ENCODE results near the gene CUEDC1. TPM values are rescaled to one million over a fixed set of nuclear protein-coding genes. Genes with fewer than 3 reads are reported as not detected.

Gene CUEDC1
- total and polyA plus RNA-seq, 4 donors, result 25.4 to 43.6 (median 34.8) TPM

DNA sequence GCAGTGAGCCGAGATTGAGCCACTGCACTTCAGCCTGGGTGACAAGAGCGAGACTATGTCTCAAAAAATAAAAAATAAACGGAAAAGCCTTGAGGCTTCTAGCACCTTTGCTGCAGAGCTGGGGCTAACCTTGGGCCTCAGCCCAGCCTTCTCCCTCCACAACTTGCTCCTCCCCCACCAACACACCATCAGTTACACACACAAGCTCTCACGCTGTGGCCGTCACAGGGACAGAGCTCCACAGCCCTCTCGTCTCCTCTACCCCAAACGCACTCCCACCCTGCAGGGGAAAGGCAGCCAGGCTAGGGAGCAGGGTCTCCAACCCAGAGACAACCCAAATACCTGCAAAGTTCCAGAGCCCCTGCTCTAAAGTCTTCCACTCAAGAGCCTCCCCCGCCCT is 83.3 kb downstream of the CUEDC1 start:
- H3K4me1 ChIP-seq (ENCODE audit: control insufficient read depth in 1 of 2, insufficient read depth in 2 of 2, low read length in 2 of 2), result no peaks in the 10 kb centered on the region
- no peaks in the 10 kb centered on the region for H3K9me3 ChIP-seq (ENCODE audit: control insufficient read depth, low read length)
- WGBS, 2 donors, result 87 to 89% methylated on average over 8 of the region's 8 CpGs
- H3K27me3 ChIP-seq (ENCODE audit: control insufficient read depth in 1 of 2, insufficient read depth in 2 of 2, low read length in 1 of 2), result no peaks in the 10 kb centered on the region
- DNase-seq, result no peak
- H3K4me3 ChIP-seq (ENCODE audit: low read length in 2 of 2), result no peak overlapping the region
- ATAC-seq (ENCODE audit: low FRiP score), result no peak
- no peaks in the 10 kb centered on the region for H3K36me3 ChIP-seq (ENCODE audit: control insufficient read depth in 1 of 2, insufficient read depth in 2 of 2, low read length in 1 of 2)
- no peak overlapping the region for H3K27ac ChIP-seq (ENCODE audit: low read depth in 1 of 2, low read length in 2 of 2)
- intact Hi-C loops (cut with DNase I), result no loop called here

DNA sequence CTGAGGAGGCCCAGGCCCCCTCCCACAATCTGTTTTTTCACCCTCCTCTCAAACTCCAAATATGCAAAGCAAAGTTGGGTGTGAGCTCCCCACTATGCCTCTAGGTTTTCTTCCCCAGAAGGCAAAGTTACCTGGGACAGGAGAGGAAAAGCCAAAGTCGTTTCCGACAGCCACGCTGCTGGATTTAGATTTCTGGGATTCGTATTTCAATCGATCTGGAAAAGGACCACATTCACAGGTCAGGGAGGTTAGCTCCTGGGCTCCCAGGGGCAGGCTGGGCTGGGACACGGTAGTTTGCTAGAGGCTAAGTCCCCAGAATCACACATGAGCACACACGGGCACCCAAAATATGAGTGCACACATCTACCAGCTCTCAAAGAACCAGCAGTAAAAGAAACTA is 84.1 kb downstream of the CUEDC1 start:
- no peaks in the 10 kb centered on the region for H3K4me1 ChIP-seq (ENCODE audit: control insufficient read depth in 1 of 2, insufficient read depth in 2 of 2, low read length in 2 of 2)
- no peak overlapping the region for H3K4me3 ChIP-seq (ENCODE audit: low read length in 2 of 2)
- no peaks in the 10 kb centered on the region for H3K27me3 ChIP-seq (ENCODE audit: control insufficient read depth in 1 of 2, insufficient read depth in 2 of 2, low read length in 1 of 2)
- DNase-seq (no peak), ATAC-seq (ENCODE audit: low FRiP score) (no peak)
- H3K36me3 ChIP-seq (ENCODE audit: control insufficient read depth in 1 of 2, insufficient read depth in 2 of 2, low read length in 1 of 2), result no peaks in the 10 kb centered on the region
- 81 to 88% methylated on average over 7 of the region's 7 CpGs for WGBS, 2 donors
- no peaks in the 10 kb centered on the region for H3K9me3 ChIP-seq (ENCODE audit: control insufficient read depth, low read length)
- H3K27ac ChIP-seq (ENCODE audit: low read depth in 1 of 2, low read length in 2 of 2), result no peak overlapping the region
- intact Hi-C loops (cut with DNase I), result no loop called here

DNA sequence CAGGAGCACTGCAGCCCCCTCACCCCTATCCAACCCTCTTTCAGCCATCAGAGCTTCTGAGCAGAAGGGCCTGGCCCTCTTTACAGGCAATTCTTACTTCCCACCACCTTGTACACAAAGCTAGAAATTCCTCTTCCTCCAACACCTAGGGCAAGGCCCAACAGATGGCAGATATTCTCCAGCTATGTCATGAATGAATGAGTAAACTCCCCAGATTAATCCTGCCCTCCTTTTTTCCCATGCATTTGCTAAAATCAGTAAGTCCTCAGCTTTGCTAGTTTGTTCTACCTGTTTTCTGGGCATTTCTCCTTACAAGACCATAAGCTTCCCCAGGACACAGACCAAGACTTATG is 85.0 kb downstream of the CUEDC1 start:
- Histone ChIP-seq H3K9me3 (ENCODE audit: control insufficient read depth, low read length) (no peaks in the 10 kb centered on the region), H3K4me3 (ENCODE audit: low read length in 2 of 2) (no peak overlapping the region), H3K36me3 (ENCODE audit: control insufficient read depth in 1 of 2, insufficient read depth in 2 of 2, low read length in 1 of 2) (no peaks in the 10 kb centered on the region), H3K27me3 (ENCODE audit: control insufficient read depth in 1 of 2, insufficient read depth in 2 of 2, low read length in 1 of 2) (no peaks in the 10 kb centered on the region), H3K27ac (ENCODE audit: low read depth in 1 of 2, low read length in 2 of 2) (no peak overlapping the region), H3K4me1 (ENCODE audit: control insufficient read depth in 1 of 2, insufficient read depth in 2 of 2, low read length in 2 of 2) (no peaks in the 10 kb centered on the region)
- ATAC-seq (ENCODE audit: low FRiP score), result no peak
- intact Hi-C loops (cut with DNase I), result no loop called here
- DNase-seq, result no peak

DNA sequence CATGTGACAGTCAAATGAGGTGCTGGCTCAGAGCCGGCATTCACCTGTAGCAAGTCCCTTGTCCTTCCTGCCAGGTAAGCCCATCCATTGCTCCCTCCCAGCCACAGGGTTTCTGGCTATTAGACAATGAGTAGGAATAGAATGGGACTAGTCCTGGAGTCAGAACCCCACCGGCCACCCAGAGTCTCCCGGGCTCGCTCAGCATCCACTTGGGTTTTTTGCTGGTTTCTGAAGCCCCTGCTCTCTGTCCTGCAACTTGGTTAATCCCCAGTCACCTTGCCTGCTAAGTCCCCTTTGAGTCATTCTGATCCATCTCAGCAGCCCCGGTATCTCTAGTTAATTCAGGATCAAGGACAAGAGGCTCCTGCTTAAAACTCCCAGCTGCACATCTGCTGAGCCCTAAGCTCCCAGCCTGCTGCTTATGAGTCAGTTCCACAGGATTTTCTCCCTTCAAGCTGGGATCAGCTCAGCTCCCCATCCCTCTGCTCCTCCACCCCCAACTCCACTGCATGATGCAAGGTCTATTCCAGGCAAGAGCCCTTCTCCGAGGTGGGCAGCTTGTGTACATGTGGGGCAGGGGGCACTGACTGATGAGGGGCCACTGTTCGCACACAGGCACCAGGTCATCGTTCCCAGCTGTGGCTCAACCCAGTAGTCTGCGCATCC is 85.5 kb downstream of the CUEDC1 start:
- H3K4me1 ChIP-seq (ENCODE audit: control insufficient read depth in 1 of 2, insufficient read depth in 2 of 2, low read length in 2 of 2), result no peaks in the 10 kb centered on the region
- no peaks in the 10 kb centered on the region for H3K36me3 ChIP-seq (ENCODE audit: control insufficient read depth in 1 of 2, insufficient read depth in 2 of 2, low read length in 1 of 2)
- no peak for ATAC-seq (ENCODE audit: low FRiP score)

DNA sequence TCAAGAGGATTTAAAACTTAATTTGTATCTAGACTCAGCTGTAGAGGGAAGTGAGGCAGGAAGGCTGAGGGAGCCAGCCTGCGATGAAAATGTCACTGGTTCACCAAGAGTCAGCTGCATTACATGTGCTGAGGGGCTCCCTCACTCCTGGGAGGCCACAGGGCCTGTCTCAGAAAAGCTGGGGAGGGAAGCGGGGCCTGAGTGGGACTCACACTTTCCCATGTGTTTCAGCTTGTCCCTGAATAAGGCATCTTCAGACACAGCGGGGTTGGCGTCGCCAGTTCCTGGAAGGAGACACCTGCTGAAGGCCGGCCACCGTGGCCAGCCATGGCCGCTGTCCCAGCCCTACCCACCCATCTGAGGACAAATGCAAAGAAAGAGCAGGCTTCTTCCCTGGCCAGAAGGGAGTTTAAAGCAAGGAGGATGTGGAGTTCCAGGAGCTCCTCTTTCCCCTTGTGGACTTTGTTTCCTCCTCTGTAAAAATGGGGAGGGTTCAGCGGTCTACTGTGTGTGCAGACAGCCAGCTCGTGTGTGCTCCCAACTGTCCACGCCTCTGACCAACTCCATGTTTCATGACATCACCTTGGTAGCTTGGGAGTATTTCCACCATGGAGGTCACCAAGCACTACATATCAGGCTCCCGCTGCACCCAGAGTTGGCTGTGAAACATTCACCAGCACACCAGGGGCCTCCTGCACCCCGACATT is 86.1 kb downstream of the CUEDC1 start:
- H3K27ac ChIP-seq (ENCODE audit: low read depth in 1 of 2, low read length in 2 of 2), result peak overlapping the region in 1 of 2 donors; percentile 84
- 84 to 85% methylated on average over 13 of the region's 13 CpGs for WGBS, 2 donors
- intact Hi-C loops (cut with DNase I), result loop anchor here in 1 of 2 donors (2.0 kb wide), 1 partner anchor 24 kb away; no protein-coding TSS in a partner anchor
- ATAC-seq (ENCODE audit: low FRiP score) (peak; percentile 1), DNase-seq (no peak)
- no peaks in the 10 kb centered on the region for H3K27me3 ChIP-seq (ENCODE audit: control insufficient read depth in 1 of 2, insufficient read depth in 2 of 2, low read length in 1 of 2)
- H3K9me3 ChIP-seq (ENCODE audit: control insufficient read depth, low read length), result no peaks in the 10 kb centered on the region
- no peaks in the 10 kb centered on the region for H3K36me3 ChIP-seq (ENCODE audit: control insufficient read depth in 1 of 2, insufficient read depth in 2 of 2, low read length in 1 of 2)
- H3K4me3 ChIP-seq (ENCODE audit: low read length in 2 of 2), result no peak overlapping the region
- no peaks in the 10 kb centered on the region for H3K4me1 ChIP-seq (ENCODE audit: control insufficient read depth in 1 of 2, insufficient read depth in 2 of 2, low read length in 2 of 2)

More for the DNA sequence above, 85.5 kb downstream of the CUEDC1 start:
- no peaks in the 10 kb centered on the region for H3K9me3 ChIP-seq (ENCODE audit: control insufficient read depth, low read length)
- H3K4me3 ChIP-seq (ENCODE audit: low read length in 2 of 2), result no peak overlapping the region
- no peaks in the 10 kb centered on the region for H3K27me3 ChIP-seq (ENCODE audit: control insufficient read depth in 1 of 2, insufficient read depth in 2 of 2, low read length in 1 of 2)
- intact Hi-C loops (cut with DNase I), result loop anchor here in 1 of 2 donors (2.0 kb wide), 1 partner anchor 23 kb away; no protein-coding TSS in a partner anchor
- no peak for DNase-seq
- no peak overlapping the region for H3K27ac ChIP-seq (ENCODE audit: low read depth in 1 of 2, low read length in 2 of 2)
- 94 to 95% methylated on average over 9 of the region's 9 CpGs for WGBS, 2 donors

DNA sequence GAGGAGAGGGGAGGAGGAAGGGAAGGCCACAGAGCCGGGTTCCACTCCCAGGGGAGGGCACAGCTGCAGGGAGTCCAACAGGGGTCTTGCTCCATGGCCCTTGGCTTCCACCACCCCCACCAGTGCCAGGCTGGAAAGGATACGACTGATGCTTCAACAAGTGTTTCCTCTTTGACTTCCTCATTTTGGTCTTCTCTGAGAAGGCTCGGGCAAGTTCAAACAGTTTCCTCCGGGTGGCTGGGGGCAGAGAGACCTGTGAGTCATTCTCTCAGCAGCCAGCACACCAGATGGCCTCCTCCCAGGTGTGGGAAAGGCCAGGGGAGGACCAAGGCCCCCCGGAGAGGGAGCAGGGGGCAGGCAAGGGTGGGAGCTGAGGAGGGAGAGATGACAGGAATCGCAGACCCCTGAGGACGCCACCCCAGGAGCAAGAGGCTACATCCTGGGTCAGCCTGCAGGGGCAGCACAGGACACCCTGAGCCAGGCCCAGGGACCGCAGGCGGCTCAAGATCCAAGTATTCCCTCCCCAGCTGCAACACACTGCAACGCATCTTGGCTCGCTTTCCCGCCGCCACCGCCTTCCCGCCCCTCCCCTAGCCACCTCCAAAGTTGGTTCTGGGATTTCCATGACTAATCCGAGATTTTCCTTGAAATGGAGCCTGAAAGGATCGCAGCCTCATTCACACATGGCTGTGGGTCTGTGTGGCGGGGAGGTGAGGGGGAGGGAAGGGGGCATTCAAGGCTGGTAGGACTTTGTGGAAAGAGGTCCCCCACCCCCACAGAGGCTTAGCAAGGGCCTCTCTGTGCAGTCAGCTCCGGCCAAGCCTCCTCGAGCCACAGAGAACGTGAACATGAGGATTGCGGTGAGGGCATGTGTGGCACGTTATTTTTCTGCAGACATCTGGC is 87.0 kb downstream of the CUEDC1 start:
- intact Hi-C loops (cut with DNase I), result loop anchor here in 1 of 2 donors (2.0 kb wide), 1 partner anchor 25 kb away; no protein-coding TSS in a partner anchor
- H3K9me3 ChIP-seq (ENCODE audit: control insufficient read depth, low read length), result no peaks in the 10 kb centered on the region
- peak; percentile 91 for ATAC-seq (ENCODE audit: low FRiP score)
- H3K27ac ChIP-seq (ENCODE audit: low read depth in 1 of 2, low read length in 2 of 2), result peak overlapping the region in 1 of 2 donors; percentile 87
- DNase-seq, result peak; percentile 92 to 96
- H3K27me3 ChIP-seq (ENCODE audit: control insufficient read depth in 1 of 2, insufficient read depth in 2 of 2, low read length in 1 of 2), result no peaks in the 10 kb centered on the region
- 1 to 6% methylated on average over 21 to 23 of the region's 23 CpGs for WGBS, 2 donors
- H3K36me3 ChIP-seq (ENCODE audit: control insufficient read depth in 1 of 2, insufficient read depth in 2 of 2, low read length in 1 of 2), result no peaks in the 10 kb centered on the region
- no peak overlapping the region for H3K4me3 ChIP-seq (ENCODE audit: low read length in 2 of 2)
- no peaks in the 10 kb centered on the region for H3K4me1 ChIP-seq (ENCODE audit: control insufficient read depth in 1 of 2, insufficient read depth in 2 of 2, low read length in 2 of 2)

DNA sequence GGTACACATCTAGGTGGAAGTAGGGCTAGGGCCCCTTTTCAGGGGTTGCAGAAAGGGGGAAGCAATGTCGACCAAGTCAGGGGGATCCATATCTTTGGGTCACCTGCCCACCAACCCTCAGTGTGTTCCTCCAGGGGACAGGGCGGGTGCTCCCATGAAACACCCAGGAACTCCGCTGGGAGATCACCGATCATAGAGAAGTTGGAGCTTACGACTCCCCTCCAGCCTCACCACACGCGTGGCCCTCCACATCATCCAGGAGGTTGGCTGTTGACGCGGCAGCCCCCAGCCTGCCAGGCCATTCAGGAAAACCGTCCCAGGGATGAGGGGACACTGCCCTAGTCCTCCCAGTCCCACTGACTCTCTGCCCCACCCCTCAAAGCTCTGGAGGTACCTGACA is 88.1 kb downstream of the CUEDC1 start:
- H3K9me3 ChIP-seq (ENCODE audit: control insufficient read depth, low read length), result no peaks in the 10 kb centered on the region
- DNase-seq (peak in 1 of 2 donors; percentile 67), ATAC-seq (ENCODE audit: low FRiP score) (no peak)
- no peaks in the 10 kb centered on the region for H3K27me3 ChIP-seq (ENCODE audit: control insufficient read depth in 1 of 2, insufficient read depth in 2 of 2, low read length in 1 of 2)
- no peak overlapping the region for H3K4me3 ChIP-seq (ENCODE audit: low read length in 2 of 2)
- H3K4me1 ChIP-seq (ENCODE audit: control insufficient read depth in 1 of 2, insufficient read depth in 2 of 2, low read length in 2 of 2), result no peaks in the 10 kb centered on the region
- H3K36me3 ChIP-seq (ENCODE audit: control insufficient read depth in 1 of 2, insufficient read depth in 2 of 2, low read length in 1 of 2), result no peaks in the 10 kb centered on the region
- peak overlapping the region in 1 of 2 donors; percentile 87 for H3K27ac ChIP-seq (ENCODE audit: low read depth in 1 of 2, low read length in 2 of 2)
- intact Hi-C loops (cut with DNase I), result no loop called here
- 93 to 96% methylated on average over 10 of the region's 10 CpGs for WGBS, 2 donors

DNA sequence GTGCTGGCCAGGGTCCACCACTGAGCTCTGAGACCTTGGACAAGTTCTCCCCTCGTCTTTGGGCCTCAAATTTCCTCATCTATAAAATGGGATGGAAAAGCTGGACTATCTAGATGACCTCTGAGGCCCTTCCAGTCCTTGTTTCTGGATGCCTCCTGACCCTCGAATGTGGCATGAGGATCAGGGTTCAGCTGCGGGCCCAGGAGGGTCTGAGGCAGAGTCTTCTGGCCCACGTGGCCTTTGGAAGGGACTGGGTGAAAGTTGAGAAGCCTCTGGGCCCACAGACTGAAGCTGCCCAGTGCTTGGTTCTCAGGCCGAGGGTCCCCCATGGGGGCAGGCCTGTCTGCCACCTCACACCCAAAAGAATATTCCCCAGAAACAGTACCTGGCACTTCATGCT is 88.5 kb downstream of the CUEDC1 start:
- Histone ChIP-seq H3K4me1 (ENCODE audit: control insufficient read depth in 1 of 2, insufficient read depth in 2 of 2, low read length in 2 of 2) (no peaks in the 10 kb centered on the region), H3K27me3 (ENCODE audit: control insufficient read depth in 1 of 2, insufficient read depth in 2 of 2, low read length in 1 of 2) (no peaks in the 10 kb centered on the region), H3K27ac (ENCODE audit: low read depth in 1 of 2, low read length in 2 of 2) (no peak overlapping the region), H3K36me3 (ENCODE audit: control insufficient read depth in 1 of 2, insufficient read depth in 2 of 2, low read length in 1 of 2) (no peaks in the 10 kb centered on the region), H3K9me3 (ENCODE audit: control insufficient read depth, low read length) (no peaks in the 10 kb centered on the region), H3K4me3 (ENCODE audit: low read length in 2 of 2) (no peak overlapping the region)
- intact Hi-C loops (cut with DNase I), result no loop called here
- 94 to 98% methylated on average over 5 of the region's 5 CpGs for WGBS, 2 donors
- DNase-seq, result peak in 1 of 2 donors; percentile 32
- no peak for ATAC-seq (ENCODE audit: low FRiP score)
